ENCODE results near the gene PRM3.

GRCh38 chr16:11258553-11259492, 14.6 kb downstream of the PRM3 start:
- TF ChIP-seq, protein P1, sequence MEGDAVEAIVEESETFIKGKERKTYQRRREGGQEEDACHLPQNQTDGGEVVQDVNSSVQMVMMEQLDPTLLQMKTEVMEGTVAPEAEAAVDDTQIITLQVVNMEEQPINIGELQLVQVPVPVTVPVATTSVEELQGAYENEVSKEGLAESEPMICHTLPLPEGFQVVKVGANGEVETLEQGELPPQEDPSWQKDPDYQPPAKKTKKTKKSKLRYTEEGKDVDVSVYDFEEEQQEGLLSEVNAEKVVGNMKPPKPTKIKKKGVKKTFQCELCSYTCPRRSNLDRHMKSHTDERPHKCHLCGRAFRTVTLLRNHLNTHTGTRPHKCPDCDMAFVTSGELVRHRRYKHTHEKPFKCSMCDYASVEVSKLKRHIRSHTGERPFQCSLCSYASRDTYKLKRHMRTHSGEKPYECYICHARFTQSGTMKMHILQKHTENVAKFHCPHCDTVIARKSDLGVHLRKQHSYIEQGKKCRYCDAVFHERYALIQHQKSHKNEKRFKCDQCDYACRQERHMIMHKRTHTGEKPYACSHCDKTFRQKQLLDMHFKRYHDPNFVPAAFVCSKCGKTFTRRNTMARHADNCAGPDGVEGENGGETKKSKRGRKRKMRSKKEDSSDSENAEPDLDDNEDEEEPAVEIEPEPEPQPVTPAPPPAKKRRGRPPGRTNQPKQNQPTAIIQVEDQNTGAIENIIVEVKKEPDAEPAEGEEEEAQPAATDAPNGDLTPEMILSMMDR (IDR thresholded peaks at IDR 0.05) = no peak
- TF ChIP-seq HMGXB4 (CRISPR knock-in tag; IDR thresholded peaks at IDR 0.05; ENCODE audit: borderline replicate concordance) (no peak), EP300 (IDR thresholded peaks at IDR 0.05) (no peak), NR3C1 (IDR thresholded peaks at IDR 0.05) (no peak), RAD21 (conservative IDR thresholded peaks at IDR 0.05 in 1 of 2, IDR thresholded peaks at IDR 0.05 in 1 of 2) (no peak), POLR2A (IDR thresholded peaks at IDR 0.05; ENCODE audit: low read length) (no peak)
- TF ChIP-seq, protein P2, sequence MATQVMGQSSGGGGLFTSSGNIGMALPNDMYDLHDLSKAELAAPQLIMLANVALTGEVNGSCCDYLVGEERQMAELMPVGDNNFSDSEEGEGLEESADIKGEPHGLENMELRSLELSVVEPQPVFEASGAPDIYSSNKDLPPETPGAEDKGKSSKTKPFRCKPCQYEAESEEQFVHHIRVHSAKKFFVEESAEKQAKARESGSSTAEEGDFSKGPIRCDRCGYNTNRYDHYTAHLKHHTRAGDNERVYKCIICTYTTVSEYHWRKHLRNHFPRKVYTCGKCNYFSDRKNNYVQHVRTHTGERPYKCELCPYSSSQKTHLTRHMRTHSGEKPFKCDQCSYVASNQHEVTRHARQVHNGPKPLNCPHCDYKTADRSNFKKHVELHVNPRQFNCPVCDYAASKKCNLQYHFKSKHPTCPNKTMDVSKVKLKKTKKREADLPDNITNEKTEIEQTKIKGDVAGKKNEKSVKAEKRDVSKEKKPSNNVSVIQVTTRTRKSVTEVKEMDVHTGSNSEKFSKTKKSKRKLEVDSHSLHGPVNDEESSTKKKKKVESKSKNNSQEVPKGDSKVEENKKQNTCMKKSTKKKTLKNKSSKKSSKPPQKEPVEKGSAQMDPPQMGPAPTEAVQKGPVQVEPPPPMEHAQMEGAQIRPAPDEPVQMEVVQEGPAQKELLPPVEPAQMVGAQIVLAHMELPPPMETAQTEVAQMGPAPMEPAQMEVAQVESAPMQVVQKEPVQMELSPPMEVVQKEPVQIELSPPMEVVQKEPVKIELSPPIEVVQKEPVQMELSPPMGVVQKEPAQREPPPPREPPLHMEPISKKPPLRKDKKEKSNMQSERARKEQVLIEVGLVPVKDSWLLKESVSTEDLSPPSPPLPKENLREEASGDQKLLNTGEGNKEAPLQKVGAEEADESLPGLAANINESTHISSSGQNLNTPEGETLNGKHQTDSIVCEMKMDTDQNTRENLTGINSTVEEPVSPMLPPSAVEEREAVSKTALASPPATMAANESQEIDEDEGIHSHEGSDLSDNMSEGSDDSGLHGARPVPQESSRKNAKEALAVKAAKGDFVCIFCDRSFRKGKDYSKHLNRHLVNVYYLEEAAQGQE (IDR thresholded peaks at IDR 0.05) = no peak

All from A549 (cell line).